Measurements from ENCODE around the gene CLIC4. TPM values are rescaled to one million over a fixed set of nuclear protein-coding genes. Genes with fewer than 3 reads are reported as not detected.
A peak's percentile ranks its signal among the peaks of the same experiment; 100 is the strongest.

CLIC4 gene
- total RNA-seq, 1 donor from 2014 or later: 164 TPM

- intact Hi-C loops (cut with DNase I): loop anchor here (10.0 kb wide), 2 partner anchors 235 to 355 kb away; no protein-coding TSS in a partner anchor
- Histone ChIP-seq H3K36me3 (no peaks in the 10 kb centered on the region), H3K4me3 (no peak overlapping the region), H3K27ac (no peak overlapping the region), H3K9me3 (no peaks in the 10 kb centered on the region), H3K4me1 (peaks cover 18% of the 10 kb centered on the region), H3K27me3 (no peaks in the 10 kb centered on the region)
- TF ChIP-seq CTCF (IDR thresholded peaks at IDR 0.05) (no peak), POLR2AphosphoS5 (IDR thresholded peaks at IDR 0.05; ENCODE audit: insufficient read depth in 1 of 2, low read depth in 1 of 2) (no peak)
- peak in 1 of 2 donors; percentile 65 for DNase-seq (ENCODE audit: extremely low spot score in 2 of 2)
Observed at GRCh38 chr1:24849672-24850295, 104.5 kb downstream of the CLIC4 start.

DNA sequence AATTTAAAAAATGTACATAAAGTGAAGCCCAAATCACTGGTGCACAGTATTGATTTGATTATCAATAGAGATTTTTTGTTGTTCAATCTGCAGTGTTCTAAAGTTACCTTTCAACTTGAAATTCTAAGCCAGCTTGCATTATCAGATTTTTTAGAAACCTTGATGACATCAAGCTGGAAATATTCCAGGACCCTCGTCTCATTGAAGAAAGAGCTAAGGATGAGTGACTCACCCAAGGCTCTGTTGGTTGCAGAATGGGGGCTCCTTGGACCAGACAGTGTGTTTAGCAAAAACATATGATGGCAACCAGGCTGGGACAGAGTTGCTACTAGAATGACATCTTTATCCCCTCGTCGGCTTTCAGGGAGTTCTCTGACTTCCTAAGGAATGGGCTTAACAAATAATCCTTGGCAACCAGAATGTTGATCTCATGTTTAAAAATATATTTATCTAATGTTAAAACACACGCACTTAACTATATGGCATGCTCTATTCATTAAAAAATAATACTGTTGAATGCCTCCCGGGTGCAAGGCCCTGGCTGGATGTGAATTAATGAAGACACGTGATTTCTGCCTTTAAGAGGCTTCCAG is 105.2 kb downstream of the CLIC4 start:
- Histone ChIP-seq H3K4me3 (no peak overlapping the region), H3K4me1 (peaks cover 18% of the 10 kb centered on the region), H3K27ac (no peak overlapping the region), H3K36me3 (no peaks in the 10 kb centered on the region), H3K27me3 (no peaks in the 10 kb centered on the region), H3K9me3 (no peaks in the 10 kb centered on the region)
- DNase-seq (ENCODE audit: extremely low spot score in 2 of 2): peak in 1 of 2 donors; percentile 22
- no peak for TF ChIP-seq POLR2A (IDR thresholded peaks at IDR 0.05)
- TF ChIP-seq POLR2AphosphoS5 (IDR thresholded peaks at IDR 0.05; ENCODE audit: insufficient read depth in 1 of 2, low read depth in 1 of 2): no peak
- TF ChIP-seq CTCF (IDR thresholded peaks at IDR 0.05): no peak
- intact Hi-C loops (cut with DNase I): loop anchor here (10.0 kb wide), 1 partner anchor 234 kb away; no protein-coding TSS in a partner anchor

DNA sequence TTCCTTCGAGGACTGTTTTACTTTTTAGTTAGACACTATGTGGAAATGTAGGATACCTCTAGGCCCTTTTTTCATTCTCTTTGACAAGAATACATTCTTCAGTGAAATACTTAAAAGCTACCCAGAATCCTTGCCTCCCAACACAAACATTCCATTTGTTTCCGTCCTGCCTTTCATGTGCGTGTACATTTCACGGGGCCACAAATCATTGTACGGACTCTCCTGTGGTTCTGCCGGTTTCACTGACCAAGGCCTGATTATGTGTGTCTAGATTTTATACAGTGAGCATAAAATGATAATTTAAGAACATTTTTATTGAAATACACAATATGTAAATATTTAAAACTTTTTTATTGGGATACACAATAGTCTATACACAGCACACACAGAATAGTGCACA is 108.4 kb downstream of the CLIC4 start:
- Histone ChIP-seq H3K27me3 (no peaks in the 10 kb centered on the region), H3K27ac (no peak overlapping the region), H3K36me3 (no peaks in the 10 kb centered on the region), H3K9me3 (no peaks in the 10 kb centered on the region), H3K4me1 (peaks cover 12% of the 10 kb centered on the region), H3K4me3 (no peak overlapping the region)
- no peak for DNase-seq (ENCODE audit: extremely low spot score in 2 of 2)
- intact Hi-C loops (cut with DNase I): loop anchor here (10.0 kb wide), 1 partner anchor 231 kb away; no protein-coding TSS in a partner anchor
- TF ChIP-seq POLR2AphosphoS5 (IDR thresholded peaks at IDR 0.05; ENCODE audit: insufficient read depth in 1 of 2, low read depth in 1 of 2): no peak
- no peak for TF ChIP-seq POLR2A (IDR thresholded peaks at IDR 0.05)
- TF ChIP-seq CTCF (IDR thresholded peaks at IDR 0.05): no peak

- Histone ChIP-seq H3K27me3 (no peaks in the 10 kb centered on the region), H3K27ac (no peak overlapping the region), H3K9me3 (no peaks in the 10 kb centered on the region), H3K36me3 (no peaks in the 10 kb centered on the region), H3K4me1 (no peaks in the 10 kb centered on the region), H3K4me3 (no peak overlapping the region)
- TF ChIP-seq POLR2AphosphoS5 (IDR thresholded peaks at IDR 0.05; ENCODE audit: insufficient read depth in 1 of 2, low read depth in 1 of 2) (no peak), POLR2A (IDR thresholded peaks at IDR 0.05) (no peak), CTCF (IDR thresholded peaks at IDR 0.05) (no peak)
- DNase-seq (ENCODE audit: extremely low spot score in 2 of 2): peak in 1 of 2 donors; percentile 52
- intact Hi-C loops (cut with DNase I): loop anchor here (10.0 kb wide), 1 partner anchor 229 kb away; no protein-coding TSS in a partner anchor
Observed at GRCh38 chr1:24855474-24855873, 110.2 kb downstream of the CLIC4 start.
